A172 (cell line): ENCODE results near the gene NAV3. TPM values are rescaled to one million over a fixed set of nuclear protein-coding genes. Genes with fewer than 3 reads are reported as not detected.

Experiments used
- DNase-seq: peaks from one replicate; pipeline ENCODE4 v3.0.0-alpha.2; 2015; ENCODE audit warnings: low spot score
- total RNA-seq: library from RNA; depleted of rRNA; stranded (reverse); fragments of >200 nt; shearing (Covaris generic); gene quantifications from 2 replicates; pipeline ENCODE4 v1.2.3, GENCODE V29; 2014

The NAV3 gene
- total RNA-seq, 1 experiment from 2014 or later = 52.0 TPM

DNA sequence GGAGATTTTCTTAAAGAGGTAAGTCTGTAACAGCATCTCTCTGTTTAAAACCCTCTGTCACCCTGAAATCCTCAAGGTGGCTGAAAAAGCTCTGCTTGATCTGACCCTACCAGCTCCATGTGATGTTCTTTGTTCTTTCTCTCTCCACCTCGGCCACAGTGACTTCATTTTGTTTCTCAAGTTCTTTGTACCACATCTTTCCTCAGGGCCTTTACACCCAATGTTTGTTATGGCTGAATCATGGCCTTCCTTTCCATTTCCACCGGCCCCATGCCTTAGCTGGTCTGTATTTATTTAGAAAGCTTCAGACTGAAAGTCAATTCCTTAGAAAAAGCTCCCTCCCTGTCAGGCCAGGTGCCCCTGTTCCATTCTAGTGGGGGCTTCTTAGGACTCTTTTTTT lies 431.2 kb downstream of the NAV3 start:
- DNase-seq = no peak
